Measurements from ENCODE around the gene EHD3. TPM values are rescaled to one million over a fixed set of nuclear protein-coding genes. Genes with fewer than 3 reads are reported as not detected.

The EHD3 gene
- total RNA-seq, 1 donor from 2014 or later: 40.3 TPM

DNA sequence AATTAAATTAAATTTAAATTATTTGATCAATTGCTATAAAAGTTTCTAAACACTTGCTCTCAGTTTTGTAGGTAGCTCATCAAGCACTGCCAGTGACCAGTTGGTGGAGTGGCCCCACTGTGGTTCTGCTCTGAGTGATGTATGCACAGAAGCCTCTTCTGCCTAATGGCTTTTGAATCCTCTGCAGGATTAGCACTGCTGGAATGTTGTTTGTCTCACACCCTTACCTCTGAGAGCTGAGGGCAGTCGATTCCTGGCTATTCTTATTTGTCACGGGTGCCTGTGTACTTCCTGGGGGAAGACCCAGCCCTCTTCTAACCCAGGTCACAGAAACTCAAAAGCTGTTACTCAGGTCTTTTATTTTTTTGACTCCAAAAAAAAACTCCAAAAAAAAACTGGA is 26.2 kb upstream of the EHD3 start:
- Mint-ChIP-seq H3K4me1 (peaks cover 20% of the 10 kb centered on the region), H3K4me3 (peak overlapping the region; percentile 15), H3K27me3 (no peaks in the 10 kb centered on the region), H3K9me3 (no peaks in the 10 kb centered on the region), H3K36me3 (ENCODE audit: low read depth) (peaks cover 2% of the 10 kb centered on the region), H3K27ac (no peak overlapping the region)
- POLR2A ChIA-PET: interaction anchor here (0.7 to 2.5 kb wide), 6 partner anchors 12 to 48 kb away, joined by 3 to 13 read pairs (median 3); partner anchors contain the start of gene EHD3
- TF ChIP-seq, protein P1, sequence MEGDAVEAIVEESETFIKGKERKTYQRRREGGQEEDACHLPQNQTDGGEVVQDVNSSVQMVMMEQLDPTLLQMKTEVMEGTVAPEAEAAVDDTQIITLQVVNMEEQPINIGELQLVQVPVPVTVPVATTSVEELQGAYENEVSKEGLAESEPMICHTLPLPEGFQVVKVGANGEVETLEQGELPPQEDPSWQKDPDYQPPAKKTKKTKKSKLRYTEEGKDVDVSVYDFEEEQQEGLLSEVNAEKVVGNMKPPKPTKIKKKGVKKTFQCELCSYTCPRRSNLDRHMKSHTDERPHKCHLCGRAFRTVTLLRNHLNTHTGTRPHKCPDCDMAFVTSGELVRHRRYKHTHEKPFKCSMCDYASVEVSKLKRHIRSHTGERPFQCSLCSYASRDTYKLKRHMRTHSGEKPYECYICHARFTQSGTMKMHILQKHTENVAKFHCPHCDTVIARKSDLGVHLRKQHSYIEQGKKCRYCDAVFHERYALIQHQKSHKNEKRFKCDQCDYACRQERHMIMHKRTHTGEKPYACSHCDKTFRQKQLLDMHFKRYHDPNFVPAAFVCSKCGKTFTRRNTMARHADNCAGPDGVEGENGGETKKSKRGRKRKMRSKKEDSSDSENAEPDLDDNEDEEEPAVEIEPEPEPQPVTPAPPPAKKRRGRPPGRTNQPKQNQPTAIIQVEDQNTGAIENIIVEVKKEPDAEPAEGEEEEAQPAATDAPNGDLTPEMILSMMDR (IDR thresholded peaks at IDR 0.05): no peak
- CTCF ChIA-PET: interaction anchor here (0.7 to 2.4 kb wide), 4 partner anchors 38 to 126 kb away, joined by 3 to 11 read pairs (median 6); no protein-coding TSS in a partner anchor
- intact Hi-C loops (cut with micrococcal nuclease): loop anchor here (1.0 to 2.0 kb wide), 3 partner anchors 10 to 126 kb away; partner anchors contain the start of gene CAPN14
- ATAC-seq (ENCODE audit: low read depth) (peak; percentile 49), DNase-seq (no peak)

DNA sequence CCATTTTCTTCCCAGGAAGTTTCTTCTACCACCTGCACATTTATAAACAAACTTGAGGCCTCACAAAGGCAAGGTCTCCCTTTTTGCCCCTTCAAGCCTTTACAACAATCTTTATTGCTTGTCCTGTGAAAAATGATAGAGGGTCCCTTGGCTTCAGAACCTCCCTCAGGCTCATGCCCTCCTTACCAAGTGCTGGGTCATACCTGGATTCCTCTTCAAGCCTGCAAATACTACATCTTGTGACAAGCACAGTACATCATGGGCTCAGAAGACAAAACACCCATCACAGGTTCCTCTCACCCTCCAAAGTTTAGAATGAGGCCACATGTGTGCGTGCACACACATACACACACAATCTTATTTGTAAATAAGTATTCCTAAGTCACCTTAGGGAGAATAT is 25.7 kb upstream of the EHD3 start:
- H3K4me1 Mint-ChIP-seq: peaks cover 22% of the 10 kb centered on the region
- TF ChIP-seq, protein P1 (IDR thresholded peaks at IDR 0.05): no peak
- peak overlapping the region; percentile 56 for H3K27ac Mint-ChIP-seq
- H3K27me3 Mint-ChIP-seq: no peaks in the 10 kb centered on the region
- H3K4me3 Mint-ChIP-seq: no peak overlapping the region
- DNase-seq (no peak), ATAC-seq (ENCODE audit: low read depth) (no peak)
- CTCF ChIA-PET: interaction anchor here (1.2 to 2.4 kb wide), 2 partner anchors 48 to 125 kb away, joined by 7 to 11 read pairs; no protein-coding TSS in a partner anchor
- POLR2A ChIA-PET: interaction anchor here (0.7 to 2.5 kb wide), 5 partner anchors 11 to 48 kb away, joined by 3 to 13 read pairs (median 3); partner anchors contain the start of gene EHD3
- no peaks in the 10 kb centered on the region for H3K9me3 Mint-ChIP-seq
- peaks cover 2% of the 10 kb centered on the region for H3K36me3 Mint-ChIP-seq (ENCODE audit: low read depth)
- intact Hi-C loops (cut with micrococcal nuclease): loop anchor here (1.0 to 2.0 kb wide), 3 partner anchors 9 to 125 kb away; partner anchors contain the start of gene CAPN14

DNA sequence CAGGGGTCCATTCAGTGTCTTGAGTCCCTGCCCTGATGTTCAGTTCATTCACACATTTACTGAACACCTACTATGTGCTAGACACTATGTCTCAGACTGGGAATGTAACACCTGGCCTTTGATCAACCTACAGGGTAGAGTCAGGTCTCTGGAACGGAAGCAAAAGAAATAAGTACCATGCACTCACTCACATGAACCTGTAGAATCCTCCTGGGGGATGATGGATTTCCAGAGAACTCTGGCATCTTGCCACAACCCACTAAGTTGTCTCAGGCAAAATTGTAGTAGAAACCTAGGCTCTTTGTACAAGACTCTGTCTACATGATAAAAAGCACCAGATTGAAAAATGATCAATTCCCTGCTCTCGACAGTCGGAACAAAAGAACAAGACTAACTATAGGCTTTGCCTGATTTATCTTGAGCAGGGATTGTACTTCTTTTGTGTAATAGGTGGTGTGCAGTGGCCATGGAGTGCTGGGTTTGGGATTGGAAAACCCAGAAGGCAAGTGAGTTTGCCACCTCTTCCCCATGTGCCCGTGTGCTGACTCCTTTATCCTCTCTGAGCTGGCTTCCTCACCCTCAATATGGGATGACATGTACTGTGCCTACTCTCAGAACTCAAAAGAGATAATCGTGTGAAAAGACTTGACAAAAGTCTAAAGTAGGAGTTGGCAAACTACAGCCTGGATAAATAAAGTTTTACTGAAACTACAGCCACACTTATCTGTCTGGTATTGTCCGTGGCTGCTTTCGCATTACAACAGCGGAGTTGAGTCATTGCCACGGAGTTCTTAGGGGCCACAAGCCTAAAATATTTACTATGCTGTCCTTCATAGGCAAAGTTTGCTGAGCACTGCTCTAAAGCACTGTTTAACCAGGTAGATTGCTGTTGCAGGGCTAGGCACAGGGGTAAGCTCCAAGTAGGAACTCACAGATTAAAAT is 21.0 kb upstream of the EHD3 start:
- Mint-ChIP-seq H3K9me3 (no peaks in the 10 kb centered on the region), H3K27ac (no peak overlapping the region), H3K4me3 (no peak overlapping the region), H3K27me3 (no peaks in the 10 kb centered on the region), H3K36me3 (ENCODE audit: low read depth) (no peaks in the 10 kb centered on the region), H3K4me1 (peaks cover 63% of the 10 kb centered on the region)
- intact Hi-C loops (cut with micrococcal nuclease): no loop called here
- TF ChIP-seq, protein P1 (IDR thresholded peaks at IDR 0.05): no peak
- ATAC-seq (ENCODE audit: low read depth) (no peak), DNase-seq (no peak)
- ChIA-PET CTCF (interaction anchor here (2.6 kb wide), 1 partner anchor 42 kb away, joined by 15 read pairs; no protein-coding TSS in a partner anchor), POLR2A (interaction anchor here (1.6 kb wide), 1 partner anchor 10 kb away, joined by 4 read pairs; no protein-coding TSS in a partner anchor)

DNA sequence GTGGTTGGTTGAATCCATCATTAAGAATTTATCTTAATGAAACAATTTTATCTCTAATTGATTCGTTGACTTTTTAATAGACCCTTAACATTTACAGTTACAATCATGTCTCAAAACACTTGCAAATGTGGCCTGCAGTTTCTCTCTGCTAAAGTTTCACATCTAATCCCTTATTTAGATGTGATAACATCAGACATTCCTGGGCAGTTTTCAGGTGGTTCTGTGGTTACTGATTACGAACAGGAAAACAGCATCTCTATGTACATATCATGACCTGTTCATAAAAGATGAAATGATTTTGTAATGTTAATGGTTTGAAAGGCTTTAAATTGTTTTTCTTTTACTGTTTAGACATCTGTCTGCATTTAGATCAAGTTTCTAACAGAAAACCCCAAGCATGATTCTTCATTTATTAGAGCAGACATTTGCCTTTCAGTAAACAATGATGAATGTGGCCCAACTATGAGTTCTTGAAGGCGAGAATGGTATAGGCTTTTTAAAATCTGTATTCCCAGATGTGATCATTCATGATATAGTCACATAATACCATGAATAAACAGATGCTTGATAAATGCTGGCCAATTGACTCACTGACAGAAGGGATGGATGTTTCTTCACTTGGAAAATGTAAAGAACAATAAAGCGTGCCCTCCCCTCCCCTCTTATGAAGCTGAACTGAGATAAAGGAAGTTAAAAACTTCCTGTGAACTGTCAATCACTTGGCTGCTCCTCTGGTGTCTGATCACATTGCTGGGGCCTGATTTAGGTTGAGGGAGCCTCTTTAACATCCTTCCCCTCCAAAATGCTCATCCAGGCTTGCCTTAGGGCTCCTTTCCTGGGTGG is 20.1 kb upstream of the EHD3 start:
- DNase-seq (no peak), ATAC-seq (ENCODE audit: low read depth) (peak; percentile 22)
- H3K9me3 Mint-ChIP-seq: no peaks in the 10 kb centered on the region
- CTCF ChIA-PET: interaction anchor here (2.6 kb wide), 1 partner anchor 43 kb away, joined by 15 read pairs; no protein-coding TSS in a partner anchor
- H3K36me3 Mint-ChIP-seq (ENCODE audit: low read depth): no peaks in the 10 kb centered on the region
- intact Hi-C loops (cut with micrococcal nuclease): no loop called here
- peaks cover 63% of the 10 kb centered on the region for H3K4me1 Mint-ChIP-seq
- peak overlapping the region; percentile 44 for H3K4me3 Mint-ChIP-seq
- H3K27ac Mint-ChIP-seq: peak overlapping the region; percentile 99
- POLR2A ChIA-PET: interaction anchor here (0.6 to 3.5 kb wide), 5 partner anchors 9 to 44 kb away, joined by 3 to 30 read pairs (median 4); no protein-coding TSS in a partner anchor
- H3K27me3 Mint-ChIP-seq: no peaks in the 10 kb centered on the region
- TF ChIP-seq, protein P1 (IDR thresholded peaks at IDR 0.05): no peak
